Measurements from ENCODE around the gene EDEM3.
A peak's percentile ranks its signal among the peaks of the same experiment; 100 is the strongest.
"Not testable (repeated sequence)": the region's sequence is repeated elsewhere in the genome, so short reads cannot be mapped to it uniquely, and the experiment has no call there.

EDEM3 gene

GRCh38 chr1:184754476-184755225 is at the start of gene EDEM3:
Gene EDEM3 (minus strand): TSS chr1:184754858. CDS start chr1:184754646, 212 bp downstream.
- DNase-seq = peak; percentile 100

GRCh38 chr1:184804220-184804619 is 49.6 kb upstream of the EDEM3 start:
- DNase-seq = no peak

- no peak for DNase-seq
Measured at GRCh38 chr1:184803180-184803492, 48.5 kb upstream of the EDEM3 start.

- no peak for DNase-seq
Measured at GRCh38 chr1:184802354-184803179, 47.9 kb upstream of the EDEM3 start.

- DNase-seq = no peak
Measured at GRCh38 chr1:184801503-184801902, 46.8 kb upstream of the EDEM3 start.

GRCh38 chr1:184800876-184801275 is 46.2 kb upstream of the EDEM3 start:
- no peak for DNase-seq

- DNase-seq = no peak
Measured at GRCh38 chr1:184793967-184794366, 39.3 kb upstream of the EDEM3 start.

- peak; percentile 73 for DNase-seq
Measured at GRCh38 chr1:184792450-184792969, 37.9 kb upstream of the EDEM3 start.

GRCh38 chr1:184791550-184791900 is 36.9 kb upstream of the EDEM3 start:
- DNase-seq = no peak

- no peak for DNase-seq
Measured at GRCh38 chr1:184790642-184791549, 36.2 kb upstream of the EDEM3 start.

- DNase-seq = no peak
Measured at GRCh38 chr1:184789884-184790283, 35.2 kb upstream of the EDEM3 start.

GRCh38 chr1:184788970-184789369 is 34.3 kb upstream of the EDEM3 start:
- DNase-seq = no peak

- DNase-seq = no peak
Measured at GRCh38 chr1:184785529-184785928, 30.9 kb upstream of the EDEM3 start.

GRCh38 chr1:184783723-184784122 is 29.1 kb upstream of the EDEM3 start:
- DNase-seq = not testable (repeated sequence)

- DNase-seq = no peak
Measured at GRCh38 chr1:184781941-184782340, 27.3 kb upstream of the EDEM3 start.

- DNase-seq = no peak
Measured at GRCh38 chr1:184775885-184776284, 21.2 kb upstream of the EDEM3 start.

- DNase-seq = no peak
Measured at GRCh38 chr1:184775329-184775728, 20.7 kb upstream of the EDEM3 start.

GRCh38 chr1:184773762-184774320 is 19.2 kb upstream of the EDEM3 start:
- DNase-seq = no peak

- no peak for DNase-seq
Measured at GRCh38 chr1:184771190-184771691, 16.6 kb upstream of the EDEM3 start.

GRCh38 chr1:184770181-184770979 is 15.7 kb upstream of the EDEM3 start:
- no peak for DNase-seq

- no peak for DNase-seq
Measured at GRCh38 chr1:184769241-184769640, 14.6 kb upstream of the EDEM3 start.

- no peak for DNase-seq
Measured at GRCh38 chr1:184768467-184768866, 13.8 kb upstream of the EDEM3 start.
